Pancreas (tissue), 10 donors: ENCODE measurements around the gene POLA1. TPM values are rescaled to one million over a fixed set of nuclear protein-coding genes. Genes with fewer than 3 reads are reported as not detected.

ENCODE experiments used
- ATAC-seq, 4 donors: fragments of 200-7000 bp; cut with Tn5 transposase; one replicate each; pipeline versions ENCODE4 v1.8.0 to v1.9.1; 2020; ENCODE audit warnings: mild to moderate bottlenecking in 4 of 4, moderate library complexity in 4 of 4
- DNase-seq, 6 donors: peaks; one replicate each; pipeline ENCODE4 v3.0.0-alpha.2; 2020
- FAIRE-seq: peaks from 2 replicates; lab custom pipeline; 2012; peaks lifted over from hg19 to GRCh38; lab: Jason Lieb, UNC
- H3K27ac ChIP-seq, 4 donors: fragments of 200-600 bp; sonication (generic); 1 replicate in 3 of 4; 2 replicates in 1 of 4; pipeline versions ENCODE4 v1.5.0 to v1.8.0; 2020
- H3K27me3 ChIP-seq, 4 donors: fragments of 200-600 bp; one replicate each; pipeline ENCODE4 v1.8.0; 2021
- H3K36me3 ChIP-seq, 3 donors: fragments of 200-600 bp; sonication (generic) in 1 of 3; one replicate each; pipeline versions ENCODE4 v1.5.0 to v1.8.0; 2020 to 2021
- H3K4me1 ChIP-seq, 3 donors: fragments of 200-600 bp; one replicate each; pipeline ENCODE4 v1.8.0; 2021
- H3K4me3 ChIP-seq, 4 donors: fragments of 200-600 bp; sonication (generic) in 2 of 4; one replicate each; pipeline versions ENCODE4 v1.5.0 to v1.8.0; 2020 to 2021
- H3K9me3 ChIP-seq, 4 donors: fragments of 200-600 bp; one replicate each; pipeline ENCODE4 v1.8.0; 2021
- WGBS, 2 donors: extraction: QIAGEN DNeasy Blood & Tissue Kit; methylation state at CpG; one replicate each; pipeline ENCODE4 v1.1.7; 2013; 5-methylcytosine and 5-hydroxymethylcytosine counted together
- intact Hi-C, 3 donors: fragments of 100-400 bp; cut with DNase I; formaldehyde crosslinking; loops; one replicate each; pipeline versions ENCODE4 v1.11.1 to v1.14.2; 2022
- polyA plus RNA-seq, 2 donors: library from polyadenylated mRNA; stranded (reverse); fragments of 200-250 nt; gene quantifications; one replicate each; pipeline ENCODE4 v1.2.3, GENCODE V29; 2013
- total RNA-seq, 6 donors: library from RNA; stranded (reverse); fragmentation: NEBNext Ultra II Directional in 4 of 6; extraction: Animal tissue kit (Norgen Biotek cat#: 25700) in 4 of 6; gene quantifications; one replicate each; pipeline versions ENCODE4 v1.2.1 to v1.2.4, GENCODE V29; 2021 to 2023
- TF ChIP-seq, protein P1 (sequence below), 4 donors: fragments of 200-600 bp; sonication (generic) in 3 of 4; IDR thresholded peaks; one replicate each; pipeline versions ENCODE4 v1.5.0 to v1.8.0; 2021; ENCODE audit warnings: antibody characterized with exemption in 4 of 4
- donor health status: healthy with polysubstance abuse.
- donor health status: DM: no; HTN: no; CAD: no; lungs with moderate emphysema.
- donor health status: DM: no; HTN: no; CAD: no.
- donor health status: control.
- donor health status: control.
- donor health status: Bipolar disorder and iron deficiency.
- donor health status: DM: yes; HTN: yes; CAD: no.
- donor health status: DM: no; HTN: no; CAD: no.
- donor health status: DM: no; HTN: no; CAD: no.
- donor health status: DM: yes; HTN: yes; CAD: no.

POLA1 gene
- total and polyA plus RNA-seq, 8 donors = 1.4 to 6.1 (median 4.4) TPM

DNA sequence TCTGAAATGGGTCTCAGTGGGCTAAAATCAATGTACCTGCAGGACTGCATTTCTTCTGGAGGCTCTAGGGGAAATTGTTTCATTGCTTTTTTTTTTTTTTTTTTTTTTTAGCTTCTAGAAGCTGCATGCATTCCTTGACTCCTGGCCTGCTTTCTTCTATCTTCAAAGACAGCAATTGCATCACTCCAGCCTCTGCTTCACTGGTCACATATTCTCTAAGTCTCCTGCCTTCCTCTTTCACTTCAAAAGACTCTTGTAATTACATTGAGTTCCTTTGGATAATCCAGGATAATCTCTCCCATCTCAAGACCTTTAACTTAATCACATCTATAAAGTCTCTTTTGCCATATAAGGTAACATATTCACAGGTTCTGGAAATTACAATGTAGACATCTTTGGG is 35.3 kb upstream of the POLA1 start:
- ATAC-seq (no peak), DNase-seq (no peak), FAIRE-seq (peak; percentile 86)
- no peak overlapping the region for H3K27ac ChIP-seq
- no peaks in the 10 kb centered on the region for H3K4me1 ChIP-seq
- intact Hi-C loops = no loop called here
- H3K4me3 ChIP-seq = no peak overlapping the region
- H3K9me3 ChIP-seq = no peaks in the 10 kb centered on the region
- TF ChIP-seq, protein P1, sequence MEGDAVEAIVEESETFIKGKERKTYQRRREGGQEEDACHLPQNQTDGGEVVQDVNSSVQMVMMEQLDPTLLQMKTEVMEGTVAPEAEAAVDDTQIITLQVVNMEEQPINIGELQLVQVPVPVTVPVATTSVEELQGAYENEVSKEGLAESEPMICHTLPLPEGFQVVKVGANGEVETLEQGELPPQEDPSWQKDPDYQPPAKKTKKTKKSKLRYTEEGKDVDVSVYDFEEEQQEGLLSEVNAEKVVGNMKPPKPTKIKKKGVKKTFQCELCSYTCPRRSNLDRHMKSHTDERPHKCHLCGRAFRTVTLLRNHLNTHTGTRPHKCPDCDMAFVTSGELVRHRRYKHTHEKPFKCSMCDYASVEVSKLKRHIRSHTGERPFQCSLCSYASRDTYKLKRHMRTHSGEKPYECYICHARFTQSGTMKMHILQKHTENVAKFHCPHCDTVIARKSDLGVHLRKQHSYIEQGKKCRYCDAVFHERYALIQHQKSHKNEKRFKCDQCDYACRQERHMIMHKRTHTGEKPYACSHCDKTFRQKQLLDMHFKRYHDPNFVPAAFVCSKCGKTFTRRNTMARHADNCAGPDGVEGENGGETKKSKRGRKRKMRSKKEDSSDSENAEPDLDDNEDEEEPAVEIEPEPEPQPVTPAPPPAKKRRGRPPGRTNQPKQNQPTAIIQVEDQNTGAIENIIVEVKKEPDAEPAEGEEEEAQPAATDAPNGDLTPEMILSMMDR (IDR thresholded peaks at IDR 0.05) = no peak
- no peaks in the 10 kb centered on the region for H3K36me3 ChIP-seq
- H3K27me3 ChIP-seq = peaks cover 0 to 7% (median 0%) of the 10 kb centered on the region in 4 donors

DNA sequence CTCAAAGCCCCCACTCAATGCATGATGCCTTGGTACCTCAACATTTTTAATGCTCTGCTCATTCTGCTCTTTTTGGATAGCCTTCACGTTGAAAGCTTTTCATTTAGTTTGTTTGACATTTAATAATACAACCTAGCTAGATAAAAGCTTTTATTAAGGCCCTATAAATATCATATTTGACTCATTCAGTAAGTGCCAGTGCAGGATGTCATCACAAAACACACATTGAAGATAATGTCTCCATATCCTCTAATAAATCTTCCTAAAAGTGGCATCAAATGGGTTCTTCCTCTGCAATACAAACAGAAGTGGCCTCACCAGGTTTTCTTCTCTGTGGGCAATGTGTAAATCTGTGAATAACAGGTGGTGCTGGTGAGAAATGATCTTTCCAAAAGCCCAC is 34.6 kb upstream of the POLA1 start:
- H3K4me1 ChIP-seq = no peaks in the 10 kb centered on the region
- ATAC-seq = no peak
- no peak for DNase-seq
- H3K4me3 ChIP-seq = no peak overlapping the region
- no peak for FAIRE-seq
- H3K27me3 ChIP-seq = peaks cover 0 to 7% (median 0%) of the 10 kb centered on the region in 4 donors
- H3K36me3 ChIP-seq = no peaks in the 10 kb centered on the region
- intact Hi-C loops = no loop called here
- no peaks in the 10 kb centered on the region for H3K9me3 ChIP-seq
- TF ChIP-seq, protein P1 (IDR thresholded peaks at IDR 0.05) = no peak
- no peak overlapping the region for H3K27ac ChIP-seq
- WGBS, 2 donors = 42 to 54% methylated on average over 1 of the region's 1 CpG

DNA sequence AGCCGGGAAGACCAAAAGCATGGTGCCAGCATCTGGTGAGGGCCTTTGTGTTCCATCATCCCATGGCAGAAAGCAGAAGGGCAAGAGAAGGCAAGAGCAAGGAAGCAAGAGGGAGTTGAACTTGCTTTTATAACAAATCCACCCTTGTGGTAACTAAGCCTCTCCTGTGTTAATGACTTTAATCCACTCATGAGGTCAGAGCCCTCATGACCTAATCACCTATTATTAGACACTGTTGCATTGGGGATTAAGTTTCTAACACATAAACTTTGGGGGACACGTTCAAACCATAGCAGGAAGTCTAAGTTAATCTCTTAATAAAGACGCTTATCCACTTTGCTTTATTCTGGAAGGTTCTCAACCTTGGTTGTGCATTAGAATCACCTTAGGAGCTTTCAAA is 34.1 kb upstream of the POLA1 start:
- H3K4me3 ChIP-seq = no peak overlapping the region
- DNase-seq = no peak
- H3K27ac ChIP-seq = no peak overlapping the region
- H3K9me3 ChIP-seq = no peaks in the 10 kb centered on the region
- no peaks in the 10 kb centered on the region for H3K4me1 ChIP-seq
- no peaks in the 10 kb centered on the region for H3K36me3 ChIP-seq
- TF ChIP-seq, protein P1 (IDR thresholded peaks at IDR 0.05) = no peak
- peaks cover 0 to 7% (median 0%) of the 10 kb centered on the region in 4 donors for H3K27me3 ChIP-seq
- no peak for ATAC-seq
- FAIRE-seq = no peak
- intact Hi-C loops = no loop called here
- 58 to 70% methylated on average over 3 of the region's 3 CpGs for WGBS, 2 donors

DNA sequence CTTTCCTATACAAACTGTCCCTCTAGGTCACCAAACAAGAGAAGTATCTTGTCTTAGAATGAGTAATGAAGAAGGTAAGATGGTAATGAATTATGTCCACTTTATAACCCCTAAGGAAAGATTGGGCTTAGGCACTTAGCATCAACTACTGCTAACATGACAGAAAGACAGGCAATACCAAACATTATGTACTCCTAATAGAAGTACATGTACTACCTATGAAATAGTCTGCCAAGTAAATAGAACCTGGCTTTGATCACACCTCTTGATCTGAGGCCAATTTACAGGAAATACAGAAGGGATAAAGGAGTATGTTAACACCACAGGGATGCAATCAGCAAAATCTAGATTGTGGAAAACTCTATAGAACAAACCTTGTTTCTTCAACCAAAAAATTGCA is 32.4 kb upstream of the POLA1 start:
- no peak for FAIRE-seq
- TF ChIP-seq, protein P1 (IDR thresholded peaks at IDR 0.05) = no peak
- ATAC-seq = no peak
- Histone ChIP-seq H3K4me1 (no peaks in the 10 kb centered on the region), H3K4me3 (no peak overlapping the region), H3K9me3 (no peaks in the 10 kb centered on the region), H3K27me3 (peaks cover 0 to 7% (median 0%) of the 10 kb centered on the region in 4 donors), H3K27ac (no peak overlapping the region), H3K36me3 (no peaks in the 10 kb centered on the region)
- intact Hi-C loops = no loop called here
- DNase-seq = no peak

DNA sequence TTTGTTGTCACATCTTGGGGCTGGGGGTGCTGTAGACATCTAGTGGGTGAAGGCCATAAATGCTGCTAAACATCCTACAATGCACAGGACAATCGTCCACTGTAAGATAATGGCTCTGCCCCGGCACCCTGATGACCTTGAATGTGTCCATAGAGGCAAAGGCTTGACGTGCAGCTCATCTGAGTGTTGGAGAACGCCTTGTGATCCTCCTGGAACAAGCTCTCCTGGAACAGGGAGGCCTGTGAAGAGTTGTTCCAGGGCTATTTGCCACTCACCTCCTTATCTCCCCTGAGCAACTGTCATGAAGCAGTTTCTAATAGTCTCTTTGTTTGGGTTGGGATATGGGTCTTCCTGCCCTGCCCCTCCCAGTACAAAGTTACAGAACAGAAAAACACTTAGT is 31.4 kb upstream of the POLA1 start:
- Histone ChIP-seq H3K36me3 (no peaks in the 10 kb centered on the region), H3K9me3 (no peaks in the 10 kb centered on the region), H3K27me3 (peaks cover 0 to 7% (median 0%) of the 10 kb centered on the region in 4 donors), H3K4me1 (no peaks in the 10 kb centered on the region), H3K27ac (no peak overlapping the region), H3K4me3 (no peak overlapping the region)
- FAIRE-seq = no peak
- 28 to 44% methylated on average over 4 of the region's 4 CpGs for WGBS, 2 donors
- intact Hi-C loops = no loop called here
- ATAC-seq = no peak
- TF ChIP-seq, protein P1 (IDR thresholded peaks at IDR 0.05) = no peak
- DNase-seq = no peak
